HG02588 (cell line): ENCODE results near the gene GABRR3.
"Not testable (repeated sequence)": the region's sequence is repeated elsewhere in the genome, so short reads cannot be mapped to it uniquely, and the experiment has no call there.

Source experiments
- ATAC-seq: cut with Tn5 transposase; IDR thresholded peaks from one replicate; pipeline ENCODE4 v1.9.1; 2021; ENCODE audit warnings: mild to moderate bottlenecking, moderate library complexity; ENCODE audit not compliant: unreplicated experiment

Gene GABRR3

GRCh38 chr3:98022978-98023820, 11.9 kb downstream of the GABRR3 start:
- ATAC-seq, result peak; percentile 69

DNA sequence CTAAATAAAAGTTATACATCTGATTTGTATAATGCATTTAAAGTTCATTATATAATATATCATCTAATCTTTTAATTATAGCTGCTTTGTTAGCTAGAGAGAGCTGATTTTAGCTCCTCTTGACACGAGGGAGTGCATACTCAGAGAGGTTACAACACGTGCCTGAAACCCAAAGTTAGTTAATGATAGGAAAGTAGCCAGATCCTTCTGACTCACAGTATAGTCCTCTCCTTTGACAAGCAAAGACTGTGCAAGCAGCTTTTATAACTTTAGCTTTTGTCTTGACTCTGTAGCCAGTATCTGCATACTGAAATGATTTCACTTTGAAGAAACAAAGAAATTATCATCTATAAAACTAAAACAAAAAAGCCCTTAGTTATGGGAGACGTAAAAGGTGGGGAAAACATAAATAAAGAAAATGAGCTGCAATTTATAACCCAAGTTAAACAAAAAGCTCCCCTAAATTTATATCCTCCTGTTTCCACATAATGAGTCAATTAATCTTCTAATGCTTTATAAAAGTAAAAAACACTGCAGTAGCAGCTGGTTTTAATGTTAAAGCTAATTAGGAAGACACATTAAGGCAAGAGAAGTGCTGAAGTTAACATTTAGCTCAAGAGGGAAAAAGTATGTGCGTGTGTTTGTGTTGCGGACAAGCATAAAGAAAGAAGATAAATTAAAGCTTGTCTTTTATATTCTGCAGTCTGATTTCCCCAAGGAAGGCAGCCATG, 13.1 kb downstream of the GABRR3 start:
- ATAC-seq, result no peak

- ATAC-seq, result no peak
Measured at GRCh38 chr3:98020412-98020811, 14.7 kb downstream of the GABRR3 start.

DNA sequence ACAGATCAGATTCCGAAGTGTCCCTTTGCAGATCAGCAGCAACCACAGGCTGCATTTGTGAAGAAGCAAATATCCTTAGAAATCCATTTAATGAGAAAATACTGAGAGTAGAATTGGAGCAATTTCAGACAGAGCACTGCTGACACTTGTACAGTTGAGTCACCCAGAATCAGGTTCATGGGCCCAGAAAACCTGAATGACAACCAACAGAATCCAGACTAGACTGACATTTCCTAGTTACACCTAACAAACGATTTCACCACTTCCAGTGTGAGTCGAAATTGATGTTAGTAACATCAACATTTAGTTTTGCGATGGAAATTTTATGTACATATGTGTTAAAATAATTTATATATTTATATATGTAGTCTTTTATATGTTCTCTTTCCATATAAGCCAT, 16.8 kb downstream of the GABRR3 start:
- no peak for ATAC-seq

DNA sequence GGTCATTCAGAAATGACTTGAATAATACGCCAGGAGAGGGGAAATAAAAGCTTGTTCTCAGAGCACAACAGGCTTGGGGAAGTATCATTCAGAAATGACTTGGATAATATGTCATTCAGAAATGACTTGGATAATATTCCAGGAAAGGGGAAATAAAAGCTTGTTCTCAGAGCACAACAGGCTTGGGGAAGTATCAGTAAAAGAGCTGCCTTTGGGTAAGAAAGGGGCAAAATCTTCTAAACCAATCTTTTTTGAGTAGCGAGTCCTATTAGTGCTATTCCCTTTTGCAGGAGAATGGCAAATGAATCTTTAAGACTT, 20.9 kb downstream of the GABRR3 start:
- ATAC-seq, result no peak

DNA sequence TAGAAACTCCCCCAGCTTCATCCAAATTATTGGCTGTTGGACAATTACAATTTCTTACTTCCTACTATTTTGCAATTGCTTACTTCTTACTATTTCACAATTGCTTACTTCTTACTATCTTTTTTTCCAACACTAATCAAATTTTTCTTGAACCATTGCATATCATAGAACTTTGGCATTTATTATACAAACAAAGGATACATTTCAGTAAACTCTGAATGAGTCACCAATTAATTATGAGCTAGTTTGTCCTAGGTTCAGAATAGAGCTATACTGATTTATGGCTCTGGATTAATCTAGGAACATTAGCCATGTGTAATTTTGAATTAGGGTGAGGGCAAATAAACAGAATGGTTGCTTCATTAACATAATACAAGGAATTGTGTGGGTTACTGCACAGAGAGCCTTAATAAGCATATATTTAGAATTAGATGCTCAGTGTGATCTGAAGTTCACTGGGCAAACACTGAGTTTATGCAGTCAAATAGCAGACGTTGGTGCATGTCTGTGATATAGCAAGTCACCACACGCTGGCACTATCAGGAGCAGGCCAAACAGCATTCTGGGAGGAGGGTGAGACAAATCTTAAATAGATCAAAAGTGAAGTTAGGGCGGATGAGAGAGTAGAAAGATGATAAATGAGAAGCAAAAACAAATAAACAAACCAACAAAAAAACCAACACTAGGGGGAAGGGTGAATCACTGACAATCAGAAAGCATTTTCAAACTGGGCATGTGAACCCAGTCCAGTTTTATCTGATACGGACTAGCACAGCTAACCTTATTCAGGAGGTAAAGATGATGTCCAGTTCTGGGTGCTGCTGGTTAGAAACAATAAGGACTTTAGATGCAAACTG, 21.5 kb downstream of the GABRR3 start:
- no peak for ATAC-seq

GRCh38 chr3:98012979-98013378, 22.1 kb downstream of the GABRR3 start:
- ATAC-seq, result no peak

DNA sequence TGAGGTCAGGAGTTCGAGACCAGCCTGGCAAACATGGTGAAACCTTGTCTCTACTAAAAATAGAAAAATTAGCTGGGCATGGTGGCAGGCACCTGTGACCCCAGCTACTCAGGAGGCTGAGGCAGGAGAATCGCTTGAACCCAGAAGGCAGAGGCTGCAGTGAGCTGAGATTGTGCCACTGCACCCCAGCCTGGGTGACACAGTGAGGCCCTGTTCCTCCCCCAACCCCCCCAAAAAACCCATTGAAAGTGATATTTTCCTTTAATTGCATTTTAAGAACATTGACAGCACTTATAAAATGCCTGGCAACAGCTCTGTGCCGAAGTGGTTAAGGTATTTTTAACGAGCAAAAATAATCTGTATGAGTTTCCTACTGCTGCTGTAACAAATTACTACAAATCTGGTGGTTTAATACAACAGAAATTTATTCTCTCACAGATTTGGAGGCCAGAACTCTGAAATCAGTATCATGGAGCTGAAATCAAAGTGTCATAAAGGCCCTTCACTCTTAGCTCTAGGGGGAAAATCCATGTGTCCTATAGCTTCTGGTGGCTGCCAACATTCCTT, 24.1 kb downstream of the GABRR3 start:
- not testable (repeated sequence) for ATAC-seq

DNA sequence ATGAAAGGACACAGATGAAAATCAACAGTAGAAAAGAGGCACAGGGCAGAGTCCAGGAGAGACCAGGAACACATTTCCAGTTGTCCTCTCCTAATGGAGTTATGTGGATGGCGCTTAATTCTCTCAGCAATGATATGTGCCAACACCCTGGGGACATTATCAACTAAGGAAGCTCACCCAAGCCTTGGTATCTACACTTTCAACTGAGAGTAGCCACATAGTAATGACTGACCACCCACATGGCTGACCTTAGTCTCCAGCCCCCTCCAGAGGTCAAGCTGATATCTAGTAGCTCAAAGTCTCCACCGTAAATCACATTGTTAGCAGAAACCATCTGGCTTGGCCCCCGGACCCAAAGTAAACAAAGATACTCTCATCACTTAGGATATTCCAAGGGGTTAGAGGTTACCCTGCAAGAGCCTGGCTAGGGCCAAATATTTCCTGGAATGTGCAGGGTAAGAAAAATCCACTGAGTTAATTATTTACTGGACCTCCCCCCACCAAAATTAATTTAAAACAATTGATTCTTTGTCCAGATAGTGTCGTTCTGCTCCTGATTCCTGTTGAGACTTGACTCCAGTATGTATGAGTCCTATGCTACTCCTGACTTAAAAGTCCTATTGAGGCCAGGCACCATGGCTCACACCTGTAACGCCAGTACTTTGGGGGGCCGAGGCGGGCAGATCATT, 24.8 kb downstream of the GABRR3 start:
- no peak for ATAC-seq

- ATAC-seq, result peak; percentile 56
Measured at GRCh38 chr3:98008855-98009254, 26.3 kb downstream of the GABRR3 start.

DNA sequence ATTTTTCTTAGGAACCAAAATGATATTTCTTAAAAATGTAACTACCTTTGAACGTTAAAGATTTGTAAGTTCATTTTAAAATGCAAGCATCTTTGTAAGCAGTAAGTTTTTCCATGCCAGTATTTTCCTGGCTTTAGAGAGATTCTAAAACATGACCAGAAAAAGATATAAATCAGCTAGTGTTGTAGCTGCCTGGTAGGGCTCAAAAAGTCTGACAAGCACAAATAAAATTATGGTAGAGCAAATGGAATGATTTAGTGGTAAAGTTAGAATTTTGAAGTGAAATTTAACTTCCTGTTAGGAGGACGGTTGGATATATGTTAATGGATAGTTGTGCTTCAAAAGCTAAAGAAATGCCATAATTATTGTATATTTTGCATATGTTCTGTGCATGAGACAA, 29.7 kb downstream of the GABRR3 start:
- ATAC-seq, result no peak

DNA sequence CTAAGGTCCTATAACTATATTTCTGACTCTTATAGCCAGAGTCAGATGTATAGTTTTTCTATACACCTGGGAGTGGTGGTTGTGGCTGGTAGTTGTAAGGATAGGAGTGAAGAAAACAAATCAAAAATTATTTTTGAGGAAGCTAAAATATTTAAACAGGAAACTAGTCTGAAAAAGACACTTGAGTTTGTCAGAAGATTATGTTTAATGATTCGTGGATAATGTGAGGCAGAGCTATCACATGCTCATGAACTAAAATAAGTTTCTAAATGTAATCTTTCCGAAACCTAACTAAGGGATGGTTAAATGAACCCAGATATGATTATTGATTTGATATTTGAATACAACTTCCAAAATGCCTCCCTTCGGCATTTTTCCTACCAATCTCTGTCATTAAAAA, 30.4 kb downstream of the GABRR3 start:
- ATAC-seq, result no peak

DNA sequence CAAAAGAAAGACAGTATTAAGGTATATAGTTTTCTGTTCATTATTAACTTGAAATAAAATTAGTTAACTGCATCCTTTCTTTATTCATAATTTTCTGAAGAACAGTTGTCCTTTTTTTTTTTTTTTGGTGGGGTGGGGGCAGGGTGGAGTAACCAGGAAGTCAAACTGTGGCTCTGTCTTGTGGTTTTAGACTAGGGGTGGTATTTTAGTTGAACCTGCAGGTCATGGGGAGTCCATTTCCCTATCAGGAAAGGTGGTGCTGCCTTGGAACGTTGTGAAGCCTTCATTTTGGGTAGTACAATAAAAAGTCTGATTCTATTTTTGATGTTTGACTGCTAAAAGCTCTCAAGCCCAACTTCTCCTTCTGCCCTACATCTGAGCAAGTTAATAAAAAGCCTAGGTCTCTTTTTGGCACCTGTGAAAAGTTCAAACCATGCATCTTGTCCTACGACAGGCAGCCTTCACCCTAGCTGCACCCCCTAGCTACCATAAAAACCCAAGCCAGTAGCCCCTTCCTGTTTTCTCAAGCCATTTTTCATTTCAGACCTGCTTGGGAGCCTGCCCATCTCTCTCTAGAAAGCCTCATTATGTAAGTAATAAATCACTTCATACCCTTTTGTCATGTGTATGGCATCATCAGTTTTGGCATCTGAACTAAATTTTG, 31.7 kb downstream of the GABRR3 start:
- peak; percentile 75 for ATAC-seq

DNA sequence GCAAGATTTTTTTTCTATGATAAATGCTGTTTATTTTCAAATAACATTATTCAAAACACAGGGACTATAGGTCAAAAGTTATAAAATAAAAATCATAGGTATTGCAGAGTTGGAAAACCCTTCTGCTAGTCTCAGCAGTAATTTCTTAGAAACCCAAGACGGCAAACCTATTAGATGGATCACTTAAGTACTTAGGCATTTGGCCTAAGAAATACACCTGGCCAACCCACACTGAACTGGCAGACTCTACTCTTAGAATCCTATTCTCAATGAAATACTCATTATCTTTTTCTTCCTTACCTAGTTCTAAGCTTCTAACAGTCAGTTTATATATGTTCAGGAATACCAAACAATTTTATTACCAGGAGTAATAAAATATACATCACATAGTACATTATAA, 32.4 kb downstream of the GABRR3 start:
- no peak for ATAC-seq

DNA sequence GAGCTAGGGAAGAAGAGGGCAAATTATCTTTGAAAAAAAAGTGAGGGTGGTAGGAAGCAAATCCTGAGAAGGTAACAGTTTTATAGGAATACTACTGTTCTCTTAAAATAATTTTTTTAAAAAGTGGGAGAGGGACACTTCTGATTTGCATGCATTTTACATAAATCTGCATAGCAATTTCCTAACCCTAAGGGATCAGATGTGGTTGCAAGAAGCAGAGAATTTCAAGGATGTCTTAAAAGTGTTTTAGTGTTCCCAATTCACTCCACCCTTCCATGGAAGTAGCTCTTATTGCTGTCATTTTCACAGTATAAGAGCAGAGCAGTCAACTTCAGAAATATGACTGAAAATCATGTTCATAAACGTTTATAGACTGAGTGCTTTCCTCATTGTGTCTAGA, 35.1 kb downstream of the GABRR3 start:
- no peak for ATAC-seq

GRCh38 chr3:97999103-97999502, 36.0 kb downstream of the GABRR3 start:
- no peak for ATAC-seq

- ATAC-seq, result no peak
Measured at GRCh38 chr3:97996988-97997387, 38.1 kb downstream of the GABRR3 start.

- ATAC-seq, result no peak
Measured at GRCh38 chr3:97994328-97994945, 40.7 kb downstream of the GABRR3 start.

DNA sequence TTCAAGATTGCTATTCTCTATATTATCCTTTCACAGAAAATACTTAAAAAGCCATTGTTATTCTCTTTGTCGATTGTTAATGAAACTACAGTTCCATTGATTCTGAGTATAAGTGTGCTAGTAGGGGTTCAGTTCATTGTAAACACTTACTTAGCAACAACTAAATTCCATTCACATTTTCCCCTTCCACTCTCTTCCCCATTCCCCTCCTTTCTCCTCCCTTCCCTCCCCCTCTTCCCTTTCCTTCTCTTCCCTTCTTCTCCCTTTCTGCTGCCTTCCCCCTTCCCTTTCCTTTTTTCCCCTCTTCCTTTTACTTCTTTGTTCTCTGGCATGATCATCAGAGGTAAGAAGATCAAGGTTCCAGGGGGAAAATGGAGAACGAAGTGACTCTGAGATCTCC, 41.6 kb downstream of the GABRR3 start:
- no peak for ATAC-seq
